ENCODE data around the gene RPTN.
"Not testable (repeated sequence)": the region's sequence is repeated elsewhere in the genome, so short reads cannot be mapped to it uniquely, and the experiment has no call there.

Gene RPTN

DNA sequence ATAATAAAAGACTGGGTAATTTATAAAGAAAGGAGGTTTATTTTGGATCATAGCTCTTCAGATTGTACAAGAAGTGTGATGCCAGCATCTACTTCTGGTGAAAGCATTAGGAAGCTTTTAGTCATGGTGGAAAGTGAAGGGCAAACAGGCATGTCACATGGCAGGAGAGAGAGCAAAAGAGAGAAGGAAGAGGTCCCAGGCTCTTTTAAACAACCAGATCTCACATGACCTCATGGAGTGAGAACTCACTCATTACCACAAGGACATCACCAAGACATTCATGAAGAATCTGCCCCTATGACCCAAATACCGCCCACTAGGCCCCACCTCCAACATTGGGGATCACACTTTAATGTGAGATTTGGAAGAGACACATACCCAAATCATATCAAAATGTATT, 10.0 kb downstream of the RPTN start:
- DNase-seq (ENCODE audit: low read depth): no peak
- TF ChIP-seq, protein P1, sequence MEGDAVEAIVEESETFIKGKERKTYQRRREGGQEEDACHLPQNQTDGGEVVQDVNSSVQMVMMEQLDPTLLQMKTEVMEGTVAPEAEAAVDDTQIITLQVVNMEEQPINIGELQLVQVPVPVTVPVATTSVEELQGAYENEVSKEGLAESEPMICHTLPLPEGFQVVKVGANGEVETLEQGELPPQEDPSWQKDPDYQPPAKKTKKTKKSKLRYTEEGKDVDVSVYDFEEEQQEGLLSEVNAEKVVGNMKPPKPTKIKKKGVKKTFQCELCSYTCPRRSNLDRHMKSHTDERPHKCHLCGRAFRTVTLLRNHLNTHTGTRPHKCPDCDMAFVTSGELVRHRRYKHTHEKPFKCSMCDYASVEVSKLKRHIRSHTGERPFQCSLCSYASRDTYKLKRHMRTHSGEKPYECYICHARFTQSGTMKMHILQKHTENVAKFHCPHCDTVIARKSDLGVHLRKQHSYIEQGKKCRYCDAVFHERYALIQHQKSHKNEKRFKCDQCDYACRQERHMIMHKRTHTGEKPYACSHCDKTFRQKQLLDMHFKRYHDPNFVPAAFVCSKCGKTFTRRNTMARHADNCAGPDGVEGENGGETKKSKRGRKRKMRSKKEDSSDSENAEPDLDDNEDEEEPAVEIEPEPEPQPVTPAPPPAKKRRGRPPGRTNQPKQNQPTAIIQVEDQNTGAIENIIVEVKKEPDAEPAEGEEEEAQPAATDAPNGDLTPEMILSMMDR (IDR thresholded peaks at IDR 0.05; ENCODE audit: insufficient read depth, low read depth, low read length, missing control alignments): no peak
- no peak overlapping the region for H3K4me3 ChIP-seq (ENCODE audit: low read depth, low read length)

DNA sequence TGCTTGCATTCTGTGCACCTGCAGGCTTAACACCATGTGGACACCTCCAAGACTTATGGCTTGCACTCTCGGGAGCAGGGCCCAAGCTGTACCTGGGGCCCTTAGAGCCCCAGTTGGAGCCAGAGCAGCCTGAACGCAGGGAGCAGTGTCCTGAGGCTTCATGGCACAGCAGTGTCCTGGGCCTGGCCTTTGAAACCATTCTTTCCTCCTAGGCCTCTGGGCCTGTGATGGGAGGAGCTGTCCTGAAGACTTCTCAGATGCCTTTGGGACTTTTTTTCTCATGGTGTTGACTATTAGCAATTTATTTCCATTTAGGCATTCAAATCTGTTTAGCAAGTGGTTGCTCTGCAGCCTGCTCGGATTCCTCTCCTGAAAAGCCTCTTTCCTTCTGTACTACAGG, 11.0 kb downstream of the RPTN start:
- H3K4me3 ChIP-seq (ENCODE audit: low read depth, low read length): no peak overlapping the region
- TF ChIP-seq, protein P1 (IDR thresholded peaks at IDR 0.05; ENCODE audit: insufficient read depth, low read depth, low read length, missing control alignments): no peak
- no peak for DNase-seq (ENCODE audit: low read depth)

DNA sequence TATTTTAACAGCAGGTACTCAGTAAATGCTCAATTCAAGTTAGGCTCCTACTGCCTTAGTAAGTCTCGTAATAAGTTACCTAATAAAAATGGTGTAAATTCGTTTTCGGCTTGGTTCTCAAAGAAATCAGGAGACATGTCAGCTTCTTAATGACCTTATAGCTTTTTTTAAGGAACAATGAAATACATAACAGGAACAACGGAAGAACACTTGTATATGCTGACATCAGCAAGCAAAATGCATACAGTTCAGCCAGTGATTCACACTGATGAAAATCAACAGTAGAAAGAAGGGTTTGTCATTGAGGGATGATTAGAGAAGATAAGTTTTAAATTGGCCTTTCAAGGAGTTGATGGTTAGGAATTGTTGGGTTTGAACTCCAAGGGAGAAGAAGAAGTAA, 13.3 kb downstream of the RPTN start:
- no peak for DNase-seq (ENCODE audit: low read depth)
- TF ChIP-seq, protein P1 (IDR thresholded peaks at IDR 0.05; ENCODE audit: insufficient read depth, low read depth, low read length, missing control alignments): no peak
- H3K4me3 ChIP-seq (ENCODE audit: low read depth, low read length): no peak overlapping the region

DNA sequence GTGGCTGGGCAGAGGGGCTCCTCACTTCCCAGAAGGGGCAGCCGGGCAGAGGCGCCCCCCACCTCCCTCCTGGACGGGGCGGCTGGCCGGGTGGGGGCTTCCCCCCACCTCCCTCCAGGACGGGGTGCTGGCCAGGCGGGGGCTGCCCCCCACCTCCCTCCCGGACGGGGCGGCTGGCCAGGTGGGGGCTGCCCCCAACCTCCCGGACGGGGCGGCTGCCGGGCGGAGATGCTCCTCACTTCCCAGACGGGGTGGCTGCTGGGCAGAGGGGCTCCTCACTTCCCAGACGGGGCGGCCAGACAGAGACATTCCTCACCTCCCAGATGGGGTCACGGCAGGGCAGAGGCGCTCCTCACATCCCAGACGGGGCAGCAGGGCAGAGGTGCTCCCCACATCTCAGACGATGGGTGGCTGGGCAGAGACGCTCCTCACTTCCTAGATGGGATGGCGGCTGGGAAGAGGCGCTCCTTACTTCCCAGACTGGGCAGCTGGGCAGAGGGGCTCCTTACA, 14.3 kb downstream of the RPTN start:
- not testable (repeated sequence) for H3K4me3 ChIP-seq (ENCODE audit: low read depth, low read length); DNase-seq (ENCODE audit: low read depth)

DNA sequence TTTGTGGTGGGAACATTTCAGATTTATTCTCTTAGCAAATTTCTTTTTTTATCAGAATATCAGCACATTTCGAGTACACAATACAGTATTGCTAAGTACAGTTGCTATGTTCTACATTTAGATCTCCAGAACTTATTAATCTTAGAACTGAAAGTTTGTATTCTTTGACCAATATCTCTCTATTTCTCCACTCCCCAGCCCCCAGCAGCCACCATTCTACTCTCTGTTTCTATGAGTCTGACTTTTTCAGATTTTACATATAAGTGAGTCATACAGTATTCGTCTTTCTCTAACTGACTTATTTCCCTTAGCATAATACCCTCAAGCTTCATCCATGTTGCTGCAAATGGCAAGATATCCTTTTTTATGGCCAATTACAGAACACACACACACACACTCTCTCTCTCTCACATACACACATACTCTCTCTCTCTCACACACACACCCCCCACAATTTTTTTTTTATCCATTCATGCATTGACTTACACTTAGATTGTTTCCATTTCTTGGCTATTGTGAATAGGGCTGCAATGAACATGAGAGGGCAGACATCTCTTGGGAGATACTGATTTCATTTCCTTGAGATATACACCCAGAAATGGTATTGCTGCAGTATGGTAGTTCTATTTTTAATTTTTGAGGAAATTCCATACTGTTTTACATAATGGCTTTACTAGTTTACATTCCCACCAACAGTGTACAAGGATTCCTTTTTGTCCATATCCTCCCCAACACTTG, 15.7 kb downstream of the RPTN start:
- peak; percentile 59 for DNase-seq (ENCODE audit: low read depth)

DNA sequence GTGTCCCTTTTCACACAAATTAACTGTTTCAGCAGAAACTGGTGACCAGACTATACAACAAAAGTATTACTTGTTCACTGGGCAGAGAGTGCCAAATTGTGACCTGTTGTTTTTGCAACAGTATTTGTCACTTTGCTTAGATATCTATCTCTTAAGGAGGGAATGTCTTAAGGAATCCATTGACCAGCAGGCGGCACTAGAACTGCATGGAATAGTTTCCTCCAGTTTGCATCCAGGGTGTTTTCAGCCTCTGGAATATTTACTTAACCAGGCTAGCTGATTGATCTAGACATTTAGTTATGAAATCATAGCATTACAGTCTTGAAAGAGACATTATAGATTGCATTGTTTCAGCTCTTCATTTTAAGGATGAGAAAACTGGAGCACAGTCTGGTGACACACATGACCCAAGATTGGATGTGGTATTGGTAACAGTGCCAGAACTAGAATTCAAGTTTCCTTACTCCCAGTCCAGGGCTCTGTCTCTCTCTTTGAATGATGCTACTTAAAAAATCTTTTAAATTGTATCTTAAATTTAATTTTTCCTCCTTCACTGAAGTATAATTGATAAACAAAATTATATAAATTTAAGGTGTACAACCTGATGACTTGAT, 16.9 kb downstream of the RPTN start:
- TF ChIP-seq, protein P1 (IDR thresholded peaks at IDR 0.05; ENCODE audit: insufficient read depth, low read depth, low read length, missing control alignments): peak; percentile 74
- H3K4me3 ChIP-seq (ENCODE audit: low read depth, low read length): no peak overlapping the region
- DNase-seq (ENCODE audit: low read depth): peak; percentile 36

More for the DNA sequence above, 15.7 kb downstream of the RPTN start:
- no peak overlapping the region for H3K4me3 ChIP-seq (ENCODE audit: low read depth, low read length)
- TF ChIP-seq, protein P1 (IDR thresholded peaks at IDR 0.05; ENCODE audit: insufficient read depth, low read depth, low read length, missing control alignments): no peak

DNA sequence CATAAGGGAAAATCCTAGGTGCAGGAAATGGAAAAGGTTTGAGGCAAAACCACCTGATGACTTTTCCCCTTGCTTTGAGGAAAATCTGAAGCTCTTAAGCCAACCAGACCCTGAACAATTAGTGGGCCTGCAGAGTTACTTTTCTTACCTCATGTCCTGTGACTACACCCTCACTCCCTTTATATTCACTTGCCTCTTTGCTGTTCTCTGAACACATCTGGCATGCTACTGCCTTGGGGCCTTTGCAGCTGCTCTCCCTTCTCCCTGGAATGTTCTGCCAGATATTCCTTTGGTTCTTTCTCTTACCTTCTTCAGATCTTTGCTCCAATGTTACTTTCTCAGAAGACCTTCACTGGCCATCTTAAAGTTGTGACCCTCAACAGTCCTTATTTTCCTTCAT, 21.8 kb downstream of the RPTN start:
- DNase-seq (ENCODE audit: low read depth): no peak
- no peak overlapping the region for H3K4me3 ChIP-seq (ENCODE audit: low read depth, low read length)
- TF ChIP-seq, protein P1 (IDR thresholded peaks at IDR 0.05; ENCODE audit: insufficient read depth, low read depth, low read length, missing control alignments): no peak

Data from GM12865 (cell line).